Heart right ventricle (tissue), 16 donors: ENCODE results near the gene BCL2L13. TPM values are rescaled to one million over a fixed set of nuclear protein-coding genes. Genes with fewer than 3 reads are reported as not detected.

Experiments
- ATAC-seq, 8 donors: fragments of 200-7000 bp; cut with Tn5 transposase; one replicate each; pipeline ENCODE4 v1.9.1; 2020; ENCODE audit warnings: mild to moderate bottlenecking in 8 of 8, moderate library complexity in 8 of 8, moderate number of reproducible peaks in 1 of 8
- DNase-seq, 2 donors: peaks; one replicate each; pipeline ENCODE4 v3.0.0-alpha.2; 2020
- H3K27ac ChIP-seq, 10 donors: fragments of 200-600 bp; sonication (generic) in 2 of 10; one replicate each; pipeline versions ENCODE4 v1.5.0 to v1.8.0; 2020 to 2022; ENCODE audit warnings: mild to moderate bottlenecking in 3 of 10
- H3K27me3 ChIP-seq, 7 donors: fragments of 200-600 bp; one replicate each; pipeline ENCODE4 v1.8.0; 2021 to 2022; ENCODE audit warnings: mild to moderate bottlenecking in 2 of 7
- H3K36me3 ChIP-seq, 9 donors: fragments of 200-600 bp; sonication (generic) in 1 of 9; one replicate each; pipeline versions ENCODE4 v1.5.0 to v1.8.0; 2020 to 2022; ENCODE audit warnings: mild to moderate bottlenecking in 2 of 9
- H3K4me1 ChIP-seq, 9 donors: fragments of 200-600 bp; sonication (generic) in 1 of 9; one replicate each; pipeline versions ENCODE4 v1.5.0 to v1.8.0; 2020 to 2022; ENCODE audit warnings: mild to moderate bottlenecking in 4 of 9
- H3K4me3 ChIP-seq, 10 donors: fragments of 200-600 bp; sonication (generic) in 2 of 10; one replicate each; pipeline versions ENCODE4 v1.5.0 to v1.8.0; 2020 to 2022; ENCODE audit warnings: mild to moderate bottlenecking in 7 of 10, moderate library complexity in 2 of 10
- H3K9me3 ChIP-seq, 11 donors: fragments of 200-600 bp in 10 of 11; sonication (generic) in 2 of 11; one replicate each; pipeline versions ENCODE4 v1.5.0 to v1.8.0; 2013 to 2022; ENCODE audit warnings: mild to moderate bottlenecking in 2 of 11, control low read depth in 1 of 11, moderate library complexity in 1 of 11
- WGBS, 2 donors: extraction: QIAGEN DNeasy Blood & Tissue Kit; methylation state at CpG; one replicate each; pipeline ENCODE4 v1.1.7; 2013; ENCODE audit warnings: inconsistent platforms in 1 of 2; 5-methylcytosine and 5-hydroxymethylcytosine counted together
- intact Hi-C, 10 donors: fragments of 100-400 bp; cut with DNase I; formaldehyde crosslinking; loops; one replicate each; pipeline versions ENCODE4 v1.11.1 to v1.14.2; 2022
- long read RNA-seq, 3 donors: library from polyadenylated mRNA; unstranded; transcript quantifications; one replicate each; pipeline ENCODE4 v2.0.0, GENCODE V29; 2020 to 2021
- polyA plus RNA-seq, 2 donors: library from polyadenylated mRNA; stranded (reverse); fragments of 200-250 nt; gene quantifications; one replicate each; pipeline ENCODE4 v1.2.3, GENCODE V29; 2013
- total RNA-seq, 10 donors: library from RNA; stranded (reverse); fragmentation: NEBNext Ultra II Directional in 3 of 10; extraction: Animal tissue kit (Norgen Biotek cat#: 25700) in 3 of 10; gene quantifications; one replicate each; pipeline versions ENCODE4 v1.2.1 to v1.2.4, GENCODE V29; 2021 to 2023
- TF ChIP-seq, protein P1 (sequence below), 9 donors: fragments of 200-600 bp; sonication (generic) in 2 of 9; IDR thresholded peaks; one replicate each; pipeline versions ENCODE4 v1.5.0 to v1.8.0; 2021 to 2022; ENCODE audit warnings: antibody characterized with exemption in 9 of 9, mild to moderate bottlenecking in 5 of 9, moderate library complexity in 1 of 9
- donor health status: Arrhythmogenic right ventricular cardiomyopathy.
- donor health status: ischemic (EF 13 %, LVEDD 7.1; RV severe dilation, severe dysfunction).
- donor health status: healthy with polysubstance abuse.
- donor health status: DM: no; HTN: yes; CAD: no.
- donor health status: DM: no; HTN: no; CAD: no.
- donor health status: ischemic (EF 25% LVEDD 6.9; RV normal size, moderate dysfunction).
- donor health status: ischemic (EF 25% LVEDD 5.7; RV mildly dilated, moderate dysfunction).
- donor health status: healthy.
- donor health status: DM: yes; HTN: yes; CAD: no.
- donor health status: Ischemic cardiomyopathy.
- donor health status: ischemic (EF 35%, LVEDD 5.7; RV mildly dilated, moderate dysfunction).
- donor health status: nonischemic (EF 11% LVEDD 7.7; RV severe dilation, severe dysfunction).
- donor health status: DM: yes; HTN: yes; CAD: no.
- donor health status: PGD.
- donor health status: ischemic (EF 29% LVEDD 5.4; RV normal size, mild dysfunction).
- donor health status: nonischemic (EF 23%, LVEDD 6.1; RV moderate dilation, normal function).

BCL2L13 gene
- 100 to 1,000 TPM in 2 of 10 donors, 10 to 100 TPM in 8; 75.9 to 113 (median 91.2) TPM for total RNA-seq
- 10 to 100 TPM; 27.9 to 34.2 TPM for polyA plus RNA-seq
- long read RNA-seq, donor 1, full-length matches to known transcripts, result 57 of 107 reads
- long read RNA-seq, donor 1, partial matches to known transcripts, result 32 of 107 reads
- long read RNA-seq, donor 1, other reads (novel, unspliced or antisense), result 18 of 107 reads
- long read RNA-seq, donor 2, full-length matches to known transcripts, result 70 of 116 reads
- long read RNA-seq, donor 2, partial matches to known transcripts, result 29 of 116 reads
- long read RNA-seq, donor 2, other reads (novel, unspliced or antisense), result 17 of 116 reads
- long read RNA-seq, donor 3, full-length matches to known transcripts, result 260 of 374 reads
- long read RNA-seq, donor 3, partial matches to known transcripts, result 65 of 374 reads
- long read RNA-seq, donor 3, other reads (novel, unspliced or antisense), result 49 of 374 reads

DNA sequence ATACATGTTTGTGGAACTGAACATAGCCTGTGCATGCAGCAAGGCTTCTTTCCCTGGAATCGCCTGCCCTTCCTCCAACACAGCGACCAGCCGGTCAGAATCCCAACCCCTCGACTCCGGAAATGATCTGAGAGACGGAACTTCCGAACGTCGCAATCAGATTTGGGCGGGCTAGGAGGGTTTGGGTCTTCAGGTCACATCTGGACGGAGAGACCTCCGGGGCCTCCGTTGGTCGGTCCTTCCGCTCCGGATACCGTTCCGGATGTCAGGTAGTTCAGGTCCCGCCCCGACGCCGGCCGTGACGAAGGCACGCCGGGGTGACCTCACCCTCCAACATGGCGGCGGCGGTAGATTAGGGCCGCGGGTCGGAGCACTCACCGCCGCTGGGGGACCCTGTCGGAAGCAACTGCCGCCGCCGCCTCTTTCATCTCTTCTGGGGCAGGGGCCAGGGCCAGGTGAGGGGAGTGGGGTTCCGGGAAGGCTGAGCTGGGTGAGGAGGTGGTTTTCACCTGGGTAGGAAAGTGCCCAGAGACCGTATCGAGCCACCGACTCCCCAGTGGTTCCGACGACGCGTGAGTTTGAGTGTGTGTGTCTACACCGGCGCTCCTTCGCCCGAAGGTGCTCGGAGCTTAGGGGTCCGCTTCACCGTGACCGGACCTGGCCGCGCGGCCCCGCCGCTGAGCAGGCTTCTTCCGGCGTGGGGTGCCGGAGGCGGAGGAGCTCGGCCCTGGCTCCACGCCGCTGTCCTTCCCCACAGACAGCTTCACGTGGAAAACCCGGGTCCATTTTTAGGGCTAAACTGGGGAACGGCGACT, at the start of gene BCL2L13:
BCL2L13 (plus strand) TSS at position 326 of the 815 bp plus-strand sequence. CDS start 16,955 bp downstream, outside the sequence.
- ATAC-seq, result peak; percentile 97 to 99 (median 98)
- Histone ChIP-seq H3K9me3 (no peaks in the 10 kb centered on the region), H3K4me1 (peaks cover 3 to 27% (median 24%) of the 10 kb centered on the region in 9 donors), H3K4me3 (peak within 1 kb of the TSS; percentile 52 to 92 (median 76)), H3K27me3 (no peaks in the 10 kb centered on the region), H3K36me3 (peaks cover 0 to 12% (median 0%) of the 10 kb centered on the region in 9 donors), H3K27ac (peak within 1 kb of the TSS; percentile 93 to 100 (median 98))
- 0% methylated on average over 69 to 70 of the region's 70 CpGs for WGBS, 2 donors
- peak; percentile 91 for DNase-seq
- TF ChIP-seq, protein P1, sequence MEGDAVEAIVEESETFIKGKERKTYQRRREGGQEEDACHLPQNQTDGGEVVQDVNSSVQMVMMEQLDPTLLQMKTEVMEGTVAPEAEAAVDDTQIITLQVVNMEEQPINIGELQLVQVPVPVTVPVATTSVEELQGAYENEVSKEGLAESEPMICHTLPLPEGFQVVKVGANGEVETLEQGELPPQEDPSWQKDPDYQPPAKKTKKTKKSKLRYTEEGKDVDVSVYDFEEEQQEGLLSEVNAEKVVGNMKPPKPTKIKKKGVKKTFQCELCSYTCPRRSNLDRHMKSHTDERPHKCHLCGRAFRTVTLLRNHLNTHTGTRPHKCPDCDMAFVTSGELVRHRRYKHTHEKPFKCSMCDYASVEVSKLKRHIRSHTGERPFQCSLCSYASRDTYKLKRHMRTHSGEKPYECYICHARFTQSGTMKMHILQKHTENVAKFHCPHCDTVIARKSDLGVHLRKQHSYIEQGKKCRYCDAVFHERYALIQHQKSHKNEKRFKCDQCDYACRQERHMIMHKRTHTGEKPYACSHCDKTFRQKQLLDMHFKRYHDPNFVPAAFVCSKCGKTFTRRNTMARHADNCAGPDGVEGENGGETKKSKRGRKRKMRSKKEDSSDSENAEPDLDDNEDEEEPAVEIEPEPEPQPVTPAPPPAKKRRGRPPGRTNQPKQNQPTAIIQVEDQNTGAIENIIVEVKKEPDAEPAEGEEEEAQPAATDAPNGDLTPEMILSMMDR (IDR thresholded peaks at IDR 0.05), result peak in 1 of 9 donors; percentile 17
- intact Hi-C loops, result loop anchor here in 4 of 10 donors (1.0 to 10.0 kb wide), 6 partner anchors 10 to 464 kb away; partner anchors contain the start of genes SLC25A18 (in 2 of the 4), ATP6V1E1 (in 1 of the 4), BID (in 1 of the 4) and PEX26 (in 1 of the 4)

DNA sequence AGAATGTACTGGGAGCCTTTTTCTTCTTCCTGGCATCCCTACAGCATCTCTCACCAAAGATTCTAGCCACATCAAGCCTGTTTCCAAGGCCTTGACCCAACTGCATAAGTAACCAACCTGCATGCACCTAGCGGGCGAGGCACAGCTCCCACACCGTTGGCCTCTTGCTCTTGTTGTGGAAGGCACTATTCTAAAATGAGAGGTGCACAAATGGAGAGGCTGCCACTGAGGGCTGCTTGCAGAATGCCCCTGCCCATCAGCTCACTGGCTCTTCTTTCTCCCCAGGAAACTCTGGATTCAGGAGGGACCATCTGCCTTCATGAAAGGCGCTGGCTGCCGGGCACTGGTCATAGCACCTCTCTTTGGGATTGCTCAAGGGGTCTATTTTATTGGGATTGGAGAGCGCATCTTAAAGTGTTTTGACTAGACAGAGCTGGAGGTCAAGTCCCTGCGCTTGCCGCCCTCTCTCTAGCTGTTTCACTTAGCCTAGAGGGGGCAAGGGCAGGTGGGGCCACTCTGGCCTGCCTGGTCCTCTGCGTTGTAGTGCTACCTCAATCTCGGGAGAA, 48.7 kb upstream of the BCL2L13 start:
- H3K9me3 ChIP-seq, result no peaks in the 10 kb centered on the region
- no peak overlapping the region for H3K4me3 ChIP-seq
- no peak for ATAC-seq
- no peak for DNase-seq
- peaks cover 0 to 8% (median 0%) of the 10 kb centered on the region in 9 donors for H3K4me1 ChIP-seq
- H3K27ac ChIP-seq, result no peak overlapping the region
- H3K27me3 ChIP-seq, result no peaks in the 10 kb centered on the region
- TF ChIP-seq, protein P1 (IDR thresholded peaks at IDR 0.05), result no peak
- H3K36me3 ChIP-seq, result peaks cover 0 to 60% (median 41%) of the 10 kb centered on the region in 9 donors
- intact Hi-C loops, result no loop called here
- 96% methylated on average over 10 of the region's 10 CpGs for WGBS, 2 donors

DNA sequence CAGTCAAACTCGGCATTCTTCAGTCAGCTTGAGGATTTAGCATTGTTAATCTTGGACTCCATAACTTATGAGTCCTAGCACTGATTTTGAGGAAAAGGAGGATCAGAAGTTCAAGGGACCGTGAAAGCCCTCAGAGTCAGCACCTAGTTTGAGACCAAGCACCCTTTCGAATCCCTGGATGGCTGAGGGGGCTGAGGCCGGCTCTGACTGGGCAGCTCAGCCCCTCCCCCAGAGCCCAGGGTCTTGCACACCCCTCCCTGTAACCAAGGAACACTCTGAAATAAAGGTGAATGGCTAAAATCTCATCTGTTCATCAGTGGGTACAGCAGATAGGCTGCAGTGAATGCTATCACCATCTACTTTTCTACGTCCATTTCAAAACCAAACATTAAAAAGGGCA, 48.0 kb upstream of the BCL2L13 start:
- intact Hi-C loops, result no loop called here
- peaks cover 0 to 8% (median 0%) of the 10 kb centered on the region in 9 donors for H3K4me1 ChIP-seq
- no peaks in the 10 kb centered on the region for H3K27me3 ChIP-seq
- 84 to 91% methylated on average over 5 of the region's 5 CpGs for WGBS, 2 donors
- no peaks in the 10 kb centered on the region for H3K9me3 ChIP-seq
- ATAC-seq, result no peak
- no peak overlapping the region for H3K4me3 ChIP-seq
- TF ChIP-seq, protein P1 (IDR thresholded peaks at IDR 0.05), result no peak
- no peak for DNase-seq
- H3K36me3 ChIP-seq, result peaks cover 0 to 67% (median 48%) of the 10 kb centered on the region in 9 donors
- H3K27ac ChIP-seq, result no peak overlapping the region

DNA sequence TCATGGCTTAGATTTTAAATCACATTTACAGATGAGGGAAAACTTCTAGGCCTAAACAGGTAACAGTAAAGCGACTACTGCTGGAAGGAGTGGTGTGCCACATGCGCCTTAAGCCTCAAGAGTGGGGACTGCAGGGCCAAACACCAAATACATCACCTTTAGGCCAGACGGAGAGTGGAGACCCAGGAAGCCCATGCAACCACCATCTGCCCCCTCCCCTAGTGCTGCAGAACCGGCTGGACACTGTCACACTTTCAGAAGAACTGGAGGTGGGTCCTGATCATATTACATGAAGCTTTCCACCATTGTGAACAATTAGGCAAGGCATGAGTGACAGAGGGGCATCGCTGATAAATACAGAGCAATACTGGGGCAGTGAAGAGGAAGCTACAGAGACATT, 46.4 kb upstream of the BCL2L13 start:
- no peak overlapping the region for H3K27ac ChIP-seq
- no peaks in the 10 kb centered on the region for H3K27me3 ChIP-seq
- TF ChIP-seq, protein P1 (IDR thresholded peaks at IDR 0.05), result no peak
- H3K9me3 ChIP-seq, result no peaks in the 10 kb centered on the region
- H3K36me3 ChIP-seq, result peaks cover 0 to 83% (median 64%) of the 10 kb centered on the region in 9 donors
- no peak overlapping the region for H3K4me3 ChIP-seq
- no peak for DNase-seq
- 79 to 87% methylated on average over 5 of the region's 5 CpGs for WGBS, 2 donors
- no peak for ATAC-seq
- intact Hi-C loops, result no loop called here
- no peaks in the 10 kb centered on the region for H3K4me1 ChIP-seq
